ENCODE results near the gene IL1B.
A peak's percentile ranks its signal among the peaks of the same experiment; 100 is the strongest.

IL1B gene

GRCh38 chr2:112818094-112818902, 18.3 kb downstream of the IL1B start:
- no peak overlapping the region for H3K4me3 ChIP-seq (ENCODE audit: low read length)
- WGBS (ENCODE audit: insufficient coverage, insufficient read length): no CpG with 5 or more reads among the region's 3 CpGs
- DNase-seq (ENCODE audit: low read depth, low spot score): no peak
- H3K27me3 ChIP-seq (ENCODE audit: control insufficient read depth, insufficient read depth, low read length): no peaks in the 10 kb centered on the region
- no peaks in the 10 kb centered on the region for H3K9me3 ChIP-seq (ENCODE audit: control insufficient read depth, insufficient read depth, low read length)
- H3K27ac ChIP-seq (ENCODE audit: low read length): no peak overlapping the region
- H3K4me1 ChIP-seq (ENCODE audit: control insufficient read depth, insufficient read depth, low read length): peaks cover 5% of the 10 kb centered on the region
- H3K36me3 ChIP-seq (ENCODE audit: control insufficient read depth, insufficient read depth, low read length): no peaks in the 10 kb centered on the region

- Histone ChIP-seq H3K36me3 (ENCODE audit: control insufficient read depth, insufficient read depth, low read length) (no peaks in the 10 kb centered on the region), H3K9me3 (ENCODE audit: control insufficient read depth, insufficient read depth, low read length) (no peaks in the 10 kb centered on the region), H3K27me3 (ENCODE audit: control insufficient read depth, insufficient read depth, low read length) (no peaks in the 10 kb centered on the region), H3K4me3 (ENCODE audit: low read length) (no peak overlapping the region), H3K4me1 (ENCODE audit: control insufficient read depth, insufficient read depth, low read length) (peaks cover 7% of the 10 kb centered on the region), H3K27ac (ENCODE audit: low read length) (no peak overlapping the region)
- WGBS (ENCODE audit: insufficient coverage, insufficient read length): no CpG with 5 or more reads among the region's 4 CpGs
- DNase-seq (ENCODE audit: low read depth, low spot score): no peak
Measured at GRCh38 chr2:112817082-112817689, 19.4 kb downstream of the IL1B start.

- WGBS (ENCODE audit: insufficient coverage, insufficient read length): no CpG with 5 or more reads among the region's 2 CpGs
Measured at GRCh38 chr2:112814278-112814677, 22.3 kb downstream of the IL1B start.

GRCh38 chr2:112813280-112813966, 23.2 kb downstream of the IL1B start:
- Histone ChIP-seq H3K27me3 (ENCODE audit: control insufficient read depth, insufficient read depth, low read length) (no peaks in the 10 kb centered on the region), H3K4me1 (ENCODE audit: control insufficient read depth, insufficient read depth, low read length) (peaks cover 5% of the 10 kb centered on the region), H3K4me3 (ENCODE audit: low read length) (no peak overlapping the region), H3K9me3 (ENCODE audit: control insufficient read depth, insufficient read depth, low read length) (no peaks in the 10 kb centered on the region), H3K27ac (ENCODE audit: low read length) (no peak overlapping the region), H3K36me3 (ENCODE audit: control insufficient read depth, insufficient read depth, low read length) (no peaks in the 10 kb centered on the region)
- no CpG with 5 or more reads among the region's 10 CpGs for WGBS (ENCODE audit: insufficient coverage, insufficient read length)
- DNase-seq (ENCODE audit: low read depth, low spot score): no peak

More at GRCh38 chr2:112814278-112814677, 22.3 kb downstream of the IL1B start:
- H3K4me1 ChIP-seq (ENCODE audit: control insufficient read depth, insufficient read depth, low read length): peaks cover 7% of the 10 kb centered on the region
- H3K9me3 ChIP-seq (ENCODE audit: control insufficient read depth, insufficient read depth, low read length): no peaks in the 10 kb centered on the region
- peak; percentile 37 for DNase-seq (ENCODE audit: low read depth, low spot score)
- H3K4me3 ChIP-seq (ENCODE audit: low read length): no peak overlapping the region
- H3K36me3 ChIP-seq (ENCODE audit: control insufficient read depth, insufficient read depth, low read length): no peaks in the 10 kb centered on the region
- no peaks in the 10 kb centered on the region for H3K27me3 ChIP-seq (ENCODE audit: control insufficient read depth, insufficient read depth, low read length)
- no peak overlapping the region for H3K27ac ChIP-seq (ENCODE audit: low read length)

GRCh38 chr2:112812318-112813267, 24.0 kb downstream of the IL1B start:
- Histone ChIP-seq H3K9me3 (ENCODE audit: control insufficient read depth, insufficient read depth, low read length) (no peaks in the 10 kb centered on the region), H3K27me3 (ENCODE audit: control insufficient read depth, insufficient read depth, low read length) (no peaks in the 10 kb centered on the region), H3K4me3 (ENCODE audit: low read length) (no peak overlapping the region), H3K36me3 (ENCODE audit: control insufficient read depth, insufficient read depth, low read length) (no peaks in the 10 kb centered on the region), H3K4me1 (ENCODE audit: control insufficient read depth, insufficient read depth, low read length) (peaks cover 5% of the 10 kb centered on the region), H3K27ac (ENCODE audit: low read length) (no peak overlapping the region)
- WGBS (ENCODE audit: insufficient coverage, insufficient read length): no CpG with 5 or more reads among the region's 14 CpGs
- no peak for DNase-seq (ENCODE audit: low read depth, low spot score)

- Histone ChIP-seq H3K4me3 (ENCODE audit: low read length) (no peak overlapping the region), H3K36me3 (ENCODE audit: control insufficient read depth, insufficient read depth, low read length) (no peaks in the 10 kb centered on the region), H3K9me3 (ENCODE audit: control insufficient read depth, insufficient read depth, low read length) (no peaks in the 10 kb centered on the region), H3K27me3 (ENCODE audit: control insufficient read depth, insufficient read depth, low read length) (no peaks in the 10 kb centered on the region), H3K4me1 (ENCODE audit: control insufficient read depth, insufficient read depth, low read length) (peaks cover 3% of the 10 kb centered on the region; the same call in 1 of the 2 replicates), H3K27ac (ENCODE audit: low read length) (no peak overlapping the region)
- DNase-seq (ENCODE audit: low read depth, low spot score): no peak
- WGBS (ENCODE audit: insufficient coverage, insufficient read length): no CpG with 5 or more reads among the region's 7 CpGs
Measured at GRCh38 chr2:112811841-112812306, 24.7 kb downstream of the IL1B start.

GRCh38 chr2:112811276-112811831, 25.2 kb downstream of the IL1B start:
- H3K4me3 ChIP-seq (ENCODE audit: low read length): no peak overlapping the region

GRCh38 chr2:112809112-112809511, 27.5 kb downstream of the IL1B start:
- no peaks in the 10 kb centered on the region for H3K9me3 ChIP-seq (ENCODE audit: control insufficient read depth, insufficient read depth, low read length)
- no peak overlapping the region for H3K27ac ChIP-seq (ENCODE audit: low read length)

More at GRCh38 chr2:112811276-112811831, 25.2 kb downstream of the IL1B start:
- Histone ChIP-seq H3K36me3 (ENCODE audit: control insufficient read depth, insufficient read depth, low read length) (no peaks in the 10 kb centered on the region), H3K4me1 (ENCODE audit: control insufficient read depth, insufficient read depth, low read length) (peaks cover 3% of the 10 kb centered on the region; the same call in 1 of the 2 replicates), H3K27ac (ENCODE audit: low read length) (no peak overlapping the region), H3K9me3 (ENCODE audit: control insufficient read depth, insufficient read depth, low read length) (no peaks in the 10 kb centered on the region), H3K27me3 (ENCODE audit: control insufficient read depth, insufficient read depth, low read length) (no peaks in the 10 kb centered on the region)
- DNase-seq (ENCODE audit: low read depth, low spot score): no peak
- WGBS (ENCODE audit: insufficient coverage, insufficient read length): no CpG with 5 or more reads among the region's 3 CpGs

GRCh38 chr2:112807233-112807807, 29.3 kb downstream of the IL1B start:
- no peaks in the 10 kb centered on the region for H3K9me3 ChIP-seq (ENCODE audit: control insufficient read depth, insufficient read depth, low read length)
- WGBS (ENCODE audit: insufficient coverage, insufficient read length): no CpG with 5 or more reads among the region's 3 CpGs
- no peaks in the 10 kb centered on the region for H3K27me3 ChIP-seq (ENCODE audit: control insufficient read depth, insufficient read depth, low read length)
- no peak for DNase-seq (ENCODE audit: low read depth, low spot score)
- H3K27ac ChIP-seq (ENCODE audit: low read length): no peak overlapping the region
- 0 out of 2 replicates have a peak, but pooled peaks cover under 1% of the 10 kb centered on the region for H3K4me1 ChIP-seq (ENCODE audit: control insufficient read depth, insufficient read depth, low read length)
- no peak overlapping the region for H3K4me3 ChIP-seq (ENCODE audit: low read length)
- H3K36me3 ChIP-seq (ENCODE audit: control insufficient read depth, insufficient read depth, low read length): no peaks in the 10 kb centered on the region

More at GRCh38 chr2:112809112-112809511, 27.5 kb downstream of the IL1B start:
- peaks cover 2% of the 10 kb centered on the region; the same call in 1 of the 2 replicates for H3K4me1 ChIP-seq (ENCODE audit: control insufficient read depth, insufficient read depth, low read length)
- no peak for DNase-seq (ENCODE audit: low read depth, low spot score)
- H3K27me3 ChIP-seq (ENCODE audit: control insufficient read depth, insufficient read depth, low read length): no peaks in the 10 kb centered on the region
- H3K36me3 ChIP-seq (ENCODE audit: control insufficient read depth, insufficient read depth, low read length): no peaks in the 10 kb centered on the region
- H3K4me3 ChIP-seq (ENCODE audit: low read length): no peak overlapping the region
